Body of pancreas (tissue), 4 donors: ENCODE results near the gene DAB2IP.

ENCODE experiments used
- POLR2A ChIP-seq, 3 donors: fragments of 450-650 bp; IDR thresholded peaks; one replicate each; pipeline ENCODE4 v1.6.1; 2016; ENCODE audit warnings: antibody characterized with exemption in 3 of 3, mild to moderate bottlenecking in 2 of 3
- TF ChIP-seq, protein P1 (sequence below), 7 experiments: fragments of 450-650 bp in 4 of 7; fragments of 200-600 bp in 3 of 7; sonication (generic) in 3 of 7; IDR thresholded peaks; one replicate each; pipeline ENCODE4 v1.5.1; 2016 to 2019; ENCODE audit warnings: antibody characterized with exemption in 7 of 7

- TF ChIP-seq, protein P1, sequence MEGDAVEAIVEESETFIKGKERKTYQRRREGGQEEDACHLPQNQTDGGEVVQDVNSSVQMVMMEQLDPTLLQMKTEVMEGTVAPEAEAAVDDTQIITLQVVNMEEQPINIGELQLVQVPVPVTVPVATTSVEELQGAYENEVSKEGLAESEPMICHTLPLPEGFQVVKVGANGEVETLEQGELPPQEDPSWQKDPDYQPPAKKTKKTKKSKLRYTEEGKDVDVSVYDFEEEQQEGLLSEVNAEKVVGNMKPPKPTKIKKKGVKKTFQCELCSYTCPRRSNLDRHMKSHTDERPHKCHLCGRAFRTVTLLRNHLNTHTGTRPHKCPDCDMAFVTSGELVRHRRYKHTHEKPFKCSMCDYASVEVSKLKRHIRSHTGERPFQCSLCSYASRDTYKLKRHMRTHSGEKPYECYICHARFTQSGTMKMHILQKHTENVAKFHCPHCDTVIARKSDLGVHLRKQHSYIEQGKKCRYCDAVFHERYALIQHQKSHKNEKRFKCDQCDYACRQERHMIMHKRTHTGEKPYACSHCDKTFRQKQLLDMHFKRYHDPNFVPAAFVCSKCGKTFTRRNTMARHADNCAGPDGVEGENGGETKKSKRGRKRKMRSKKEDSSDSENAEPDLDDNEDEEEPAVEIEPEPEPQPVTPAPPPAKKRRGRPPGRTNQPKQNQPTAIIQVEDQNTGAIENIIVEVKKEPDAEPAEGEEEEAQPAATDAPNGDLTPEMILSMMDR (IDR thresholded peaks at IDR 0.05), result no peak
- TF ChIP-seq POLR2A (IDR thresholded peaks at IDR 0.05), result no peak
Measured at GRCh38 chr9:121781145-121781548, 129.7 kb downstream of the DAB2IP start.
